HG03066 (cell line): ENCODE data around the gene MXRA7.
"Not testable (repeated sequence)": the region's sequence is repeated elsewhere in the genome, so short reads cannot be mapped to it uniquely, and the experiment has no call there.

Experiments used
- ATAC-seq: cut with Tn5 transposase; IDR thresholded peaks from one replicate; pipeline ENCODE4 v1.9.1; 2021; ENCODE audit warnings: low read depth; ENCODE audit not compliant: unreplicated experiment

Gene MXRA7

DNA sequence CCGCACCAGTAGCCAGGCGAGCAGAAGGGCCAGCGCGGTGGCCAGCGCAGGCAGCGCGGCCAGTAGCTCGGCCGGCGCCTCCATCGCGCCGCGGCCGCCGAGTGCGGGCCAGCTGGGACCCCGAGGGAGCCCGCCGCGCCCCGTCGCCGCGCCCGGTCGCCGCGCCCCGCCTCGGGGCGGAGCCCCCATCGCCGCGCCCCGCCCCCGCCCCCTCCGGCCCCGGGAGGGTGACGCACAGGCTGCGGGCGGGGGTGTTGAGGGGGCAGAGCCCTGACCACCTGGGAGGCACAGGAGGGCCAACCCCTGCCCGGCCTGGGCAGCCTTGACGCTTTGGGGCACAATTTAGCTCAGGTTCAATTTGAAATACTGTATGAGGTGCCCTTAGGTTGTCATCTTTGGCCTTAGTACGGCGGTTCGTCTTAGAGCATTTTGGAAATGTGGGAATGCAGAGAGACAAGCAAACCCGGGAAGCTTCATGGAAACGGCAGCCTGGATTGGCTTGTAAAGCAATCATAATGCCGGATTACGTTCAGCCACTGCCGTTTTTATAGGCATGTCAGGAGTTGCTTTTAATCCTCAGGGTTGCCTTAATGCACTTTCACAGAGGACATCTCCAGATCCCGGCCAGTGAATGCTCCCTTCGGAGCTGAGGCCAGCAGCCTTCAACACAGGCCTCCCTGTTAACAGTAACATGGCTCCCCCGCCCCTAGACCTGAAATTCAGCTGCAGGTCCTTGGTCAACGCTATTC, at the start of gene MXRA7:
TSS of gene MXRA7 (minus strand) at position 103 of the 749 bp plus-strand sequence. CDS start at position 84, 19 bp downstream.
- no peak for ATAC-seq

DNA sequence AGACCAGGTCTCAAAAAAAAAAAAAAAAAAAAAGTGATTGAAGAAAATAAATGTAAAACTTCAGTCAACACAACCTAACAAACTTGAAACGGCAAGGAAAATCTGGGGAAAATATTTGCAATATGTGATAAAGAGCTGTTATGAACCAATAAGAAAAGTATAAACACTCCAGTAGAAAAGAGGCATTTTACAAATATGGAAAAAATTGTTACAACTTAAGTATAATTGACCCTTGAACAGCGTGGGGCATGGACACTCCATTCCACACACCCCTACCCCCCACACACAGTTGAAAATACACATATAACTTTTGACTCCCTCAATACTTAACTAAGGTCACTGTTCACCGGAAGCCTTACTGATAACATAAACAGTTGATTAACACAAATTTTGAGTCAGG, 47.8 kb upstream of the MXRA7 start:
- ATAC-seq, result no peak

- ATAC-seq, result no peak
Measured at GRCh38 chr17:76757256-76757655, 46.5 kb upstream of the MXRA7 start.

DNA sequence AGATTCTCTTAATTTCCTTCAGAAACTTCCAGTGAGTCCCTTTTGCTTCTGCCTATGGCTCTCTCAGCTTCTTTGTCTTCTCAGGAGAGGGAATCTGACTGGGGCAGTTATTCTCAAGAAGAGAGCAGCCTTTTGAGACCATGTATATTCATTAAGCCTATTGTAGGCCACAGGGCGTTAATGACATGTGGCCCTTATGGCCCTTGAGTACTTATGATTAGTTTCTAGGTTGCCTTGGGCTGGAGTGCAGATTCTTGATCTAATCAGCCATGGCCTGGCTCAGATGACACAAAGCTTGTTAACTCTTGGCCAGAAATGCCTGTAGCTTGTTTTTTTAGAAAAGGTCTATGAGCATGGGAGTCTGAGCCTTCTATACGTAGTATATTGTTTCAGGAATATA, 44.5 kb upstream of the MXRA7 start:
- ATAC-seq, result no peak

DNA sequence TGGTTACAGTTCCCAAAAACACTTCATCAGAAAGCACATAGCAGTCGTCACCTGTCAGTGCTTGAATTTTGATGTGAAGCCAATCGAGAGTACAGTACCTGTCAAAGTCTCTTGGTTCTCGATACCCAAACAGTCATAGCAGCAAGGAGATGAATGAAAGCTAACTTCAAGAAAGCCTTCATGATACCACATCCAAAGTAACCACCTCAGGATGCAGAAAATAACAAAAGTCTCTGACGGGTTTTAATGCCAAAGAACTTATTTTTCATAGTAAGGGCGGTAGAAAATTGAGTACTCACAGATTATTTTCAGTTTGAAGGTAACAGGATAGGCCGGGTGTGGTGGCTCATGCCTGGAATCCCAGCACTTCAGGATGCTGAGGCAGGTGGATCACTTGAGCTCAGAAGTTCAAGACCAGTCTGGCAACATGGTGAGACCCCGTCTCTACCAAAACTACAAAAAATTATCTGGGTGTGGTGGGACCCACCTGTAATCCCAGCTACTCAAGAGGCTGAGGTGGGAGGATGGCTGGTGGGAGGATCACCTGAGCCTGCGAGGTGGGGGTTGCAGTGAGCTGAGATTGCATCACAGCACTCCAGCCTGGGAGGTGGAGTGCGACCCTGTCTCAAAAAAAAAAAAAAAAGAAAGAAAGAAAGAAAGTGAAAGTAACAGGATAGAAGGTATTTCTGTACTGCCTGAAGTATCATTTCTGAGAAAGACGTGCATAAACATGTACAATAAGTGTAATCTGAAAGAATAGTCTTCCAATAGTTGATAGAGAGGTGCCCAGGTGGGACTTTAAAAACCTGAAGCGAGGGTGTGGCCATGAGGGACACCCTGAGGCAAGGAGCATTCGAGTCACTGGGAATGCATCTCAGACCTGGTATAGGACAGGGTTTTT, 42.5 kb upstream of the MXRA7 start:
- ATAC-seq, result no peak

DNA sequence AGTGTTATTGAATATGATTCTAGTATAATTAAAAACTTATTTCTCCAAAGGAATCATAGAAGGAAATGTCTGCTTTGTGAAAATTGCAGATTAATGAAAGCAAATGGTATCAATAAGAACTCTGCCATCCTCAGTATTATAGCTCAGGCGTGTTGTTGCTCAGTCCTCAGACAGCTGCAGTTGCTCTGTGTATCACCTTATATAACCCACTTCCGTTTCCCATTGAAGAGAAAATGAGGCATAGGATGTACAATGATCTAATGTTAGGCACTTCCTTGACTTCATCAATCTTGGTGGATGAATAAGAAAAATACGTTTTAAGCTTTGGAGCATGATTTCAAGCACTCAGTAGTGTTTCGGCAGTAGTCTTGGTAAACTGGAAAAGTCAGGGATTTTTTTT, 41.2 kb upstream of the MXRA7 start:
- ATAC-seq, result no peak

GRCh38 chr17:76751416-76751993, 40.7 kb upstream of the MXRA7 start:
- no peak for ATAC-seq

DNA sequence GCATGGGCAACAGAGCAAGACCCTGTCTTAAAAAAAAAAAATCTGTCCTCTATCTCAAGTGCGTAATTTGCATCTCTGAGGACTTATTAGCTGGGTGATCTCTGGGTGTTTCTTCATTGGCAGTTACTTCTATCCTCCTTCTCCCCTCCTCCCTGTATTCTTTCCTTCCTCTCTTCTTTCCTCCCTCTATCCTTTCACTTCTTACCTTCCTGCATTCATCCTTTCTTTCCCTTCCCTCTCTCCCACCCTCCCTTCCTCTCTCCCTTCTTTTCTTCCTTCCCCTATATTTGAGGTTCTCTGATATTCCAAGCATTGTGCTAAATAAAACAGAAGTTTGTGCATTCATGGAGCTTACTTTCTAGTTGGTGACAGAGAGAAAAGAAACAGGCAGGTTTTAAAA, 37.9 kb upstream of the MXRA7 start:
- ATAC-seq, result no peak

- no peak for ATAC-seq
Measured at GRCh38 chr17:76747716-76748363, 37.1 kb upstream of the MXRA7 start.

GRCh38 chr17:76745785-76746184, 35.0 kb upstream of the MXRA7 start:
- not testable (repeated sequence) for ATAC-seq

- ATAC-seq, result no peak
Measured at GRCh38 chr17:76744747-76745146, 34.0 kb upstream of the MXRA7 start.

DNA sequence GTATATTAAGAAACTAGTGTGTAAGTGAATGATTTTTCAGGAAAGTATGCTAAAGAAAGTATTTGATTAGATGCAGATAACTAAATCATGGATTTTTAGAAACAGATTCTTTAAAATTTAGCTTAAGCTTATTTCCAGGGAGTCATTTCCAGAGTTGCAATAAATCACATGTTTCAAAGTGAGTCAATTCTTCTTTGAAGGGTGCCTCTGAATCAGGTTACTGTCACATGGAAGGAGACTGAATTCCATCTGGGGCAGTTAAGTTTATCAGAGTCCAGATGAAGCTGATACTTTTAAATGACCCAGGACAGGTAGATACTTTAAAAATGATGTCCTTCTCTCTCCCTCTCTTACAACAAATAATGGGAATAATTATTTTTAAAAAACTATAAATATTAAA, 32.2 kb upstream of the MXRA7 start:
- ATAC-seq, result no peak

DNA sequence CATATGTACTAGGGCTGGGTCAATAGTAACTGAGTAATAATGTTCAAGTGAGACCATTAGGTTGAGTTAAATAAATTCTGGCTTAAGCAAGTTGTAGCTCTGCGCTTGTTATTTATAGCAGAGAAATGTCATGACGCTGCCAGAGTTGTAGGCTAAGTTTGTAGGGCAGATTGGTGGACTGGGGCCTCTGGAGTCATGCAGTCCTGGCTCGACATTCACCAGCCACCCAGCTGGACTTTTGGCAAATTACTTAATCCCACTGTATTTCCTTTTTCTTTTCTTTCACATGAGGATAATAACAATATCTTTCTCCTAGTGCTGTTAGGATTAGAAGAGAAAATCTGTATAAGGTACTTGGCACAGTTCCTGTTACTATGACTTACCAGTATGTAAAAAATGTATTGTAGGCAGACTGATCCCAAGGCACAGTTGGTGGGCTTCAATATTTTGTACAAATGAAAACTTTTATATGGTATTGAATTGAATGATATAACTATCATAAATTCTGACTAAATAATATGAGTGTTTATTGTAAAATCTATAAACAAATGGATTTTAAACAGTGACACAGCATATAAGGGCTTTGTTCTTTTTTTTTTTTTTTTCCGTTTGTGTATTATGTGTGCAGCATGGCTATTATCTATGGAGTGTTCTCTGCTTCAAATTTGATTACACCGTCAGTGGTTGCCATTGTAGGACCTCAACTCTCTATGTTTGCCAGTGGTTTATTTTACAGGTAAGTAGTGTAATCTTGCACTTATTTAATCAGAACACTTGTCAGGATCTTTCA, 29.8 kb upstream of the MXRA7 start:
- no peak for ATAC-seq

- ATAC-seq, result not testable (repeated sequence)
Measured at GRCh38 chr17:76739568-76740115, 28.9 kb upstream of the MXRA7 start.

DNA sequence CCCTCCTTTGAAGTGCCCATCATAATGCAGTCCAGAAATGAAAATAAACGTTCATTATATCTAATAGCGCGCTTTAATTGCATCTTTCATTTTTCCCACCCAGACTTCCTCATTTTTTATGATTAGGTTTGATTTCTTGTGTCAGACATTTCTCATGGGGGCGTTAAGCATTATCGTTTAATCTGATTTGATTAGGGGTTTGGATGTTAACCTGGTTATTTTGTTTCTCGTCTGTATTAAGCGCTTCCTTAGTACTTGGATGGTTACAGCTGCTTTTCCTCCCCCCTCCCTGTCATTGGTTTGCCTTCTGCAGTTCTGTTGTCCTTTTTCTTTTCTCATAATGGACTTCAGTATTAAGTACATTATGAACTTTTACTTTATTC, 27.7 kb upstream of the MXRA7 start:
- ATAC-seq, result no peak

- ATAC-seq, result peak; percentile 53
Measured at GRCh38 chr17:76737676-76738467, 27.1 kb upstream of the MXRA7 start, which contains the start of gene MFSD11. TSS of gene MFSD11 (plus strand) at chr17:76738119. CDS start at chr17:76738353, 234 bp downstream.

DNA sequence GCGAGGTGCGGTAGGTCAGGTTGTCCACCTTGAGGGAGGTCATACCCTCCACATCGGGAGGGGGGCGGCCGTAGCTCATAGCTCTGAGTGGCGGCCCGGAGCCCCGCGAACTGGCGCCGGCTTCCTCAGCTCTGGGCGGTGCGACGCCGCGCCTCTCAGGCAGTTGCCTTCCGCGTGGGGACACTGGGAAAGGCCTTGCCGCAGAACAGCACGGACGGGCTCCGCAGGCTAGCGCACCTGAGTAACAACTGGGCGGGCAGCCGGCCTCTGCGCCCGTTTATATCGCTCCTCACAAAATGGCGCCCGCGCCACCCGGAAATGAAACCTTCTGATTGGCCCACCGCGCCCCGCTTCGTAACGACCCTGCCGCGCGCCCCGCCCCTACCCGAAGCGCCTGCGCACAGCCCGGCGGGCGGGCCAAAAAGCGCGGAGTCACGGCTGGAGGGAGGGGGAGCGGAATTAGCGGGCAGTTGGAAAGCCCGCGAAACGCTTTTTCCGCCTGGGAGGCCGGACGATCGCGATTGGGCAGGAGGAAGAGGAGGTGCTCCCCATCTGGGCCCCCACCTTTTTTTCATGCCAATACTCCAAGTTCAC, 26.4 kb upstream of the MXRA7 start, which contains the start of gene SRSF2:
TSS of gene SRSF2 (minus strand) at position 250 of the 594 bp plus-strand sequence. CDS start at position 79, 171 bp downstream.
- ATAC-seq, result peak; percentile 54

GRCh38 chr17:76736349-76737081, 25.8 kb upstream of the MXRA7 start:
- peak; percentile 4 for ATAC-seq
